Right cardiac atrium (tissue), 5 donors: Measurements from ENCODE around the gene PDGFC. TPM values are rescaled to one million over a fixed set of nuclear protein-coding genes. Genes with fewer than 3 reads are reported as not detected.

ENCODE experiments used
- ATAC-seq, 2 donors: fragments of 200-7000 bp; cut with Tn5 transposase; one replicate each; pipeline versions ENCODE4 v1.8.0 to v1.9.1; 2020; ENCODE audit warnings: moderate library complexity in 2 of 2, mild to moderate bottlenecking in 1 of 2
- DNase-seq, 3 donors: peaks; one replicate each; pipeline ENCODE4 v3.0.0-alpha.2; 2020
- H3K27ac ChIP-seq: one replicate; pipeline ENCODE4 v1.5.1; 2013; ENCODE audit warnings: mild to moderate bottlenecking, low read length, control low read depth, moderate library complexity
- H3K27me3 ChIP-seq: one replicate; pipeline ENCODE4 v1.6.1; 2013; ENCODE audit not compliant: control insufficient read depth, insufficient read depth
- H3K4me1 ChIP-seq: one replicate; pipeline ENCODE4 v1.6.1; 2013; ENCODE audit warnings: low read length; ENCODE audit not compliant: control insufficient read depth, insufficient read depth
- H3K4me3 ChIP-seq: one replicate; pipeline ENCODE4 v1.5.1; 2013; ENCODE audit warnings: low read length, control low read depth
- H3K9me3 ChIP-seq: one replicate; pipeline ENCODE4 v1.6.1; 2013; ENCODE audit warnings: low read length; ENCODE audit not compliant: control insufficient read depth
- WGBS: extraction: QIAGEN DNeasy Blood & Tissue Kit; methylation state at CpG from one replicate; pipeline ENCODE4 v1.1.7; 2013; 5-methylcytosine and 5-hydroxymethylcytosine counted together
- intact Hi-C, 4 donors: fragments of 100-400 bp; cut with DNase I; formaldehyde crosslinking; loops; one replicate each; pipeline versions ENCODE4 v1.11.0 to v1.14.0; 2022 to 2023
- polyA plus RNA-seq: library from polyadenylated mRNA; stranded (reverse); fragments of 200-250 nt; gene quantifications from one replicate; pipeline ENCODE4 v1.2.3, GENCODE V29; 2013
- total RNA-seq, 4 donors: library from RNA; stranded (reverse); fragmentation: NEBNext Ultra II Directional; extraction: Animal tissue kit (Norgen Biotek cat#: 25700); gene quantifications; one replicate each; pipeline ENCODE4 v1.2.1, GENCODE V29; 2021
- donor health status: healthy with polysubstance abuse.
- donor health status: DM: no; HTN: yes; CAD: no.
- donor health status: DM: no; HTN: no; CAD: no.
- donor health status: DM: no; HTN: yes; CAD: no; lungs with severe emphysema.
- donor health status: DM: yes; HTN: yes; CAD: no.

The PDGFC gene
- total and polyA plus RNA-seq, 5 donors = 6.5 to 17.9 (median 15.2) TPM

GRCh38 chr4:156950090-156950489 is 21.5 kb downstream of the PDGFC start:
- ATAC-seq (no peak), DNase-seq (no peak)
- H3K27me3 ChIP-seq = no peaks in the 10 kb centered on the region
- H3K27ac ChIP-seq = no peak overlapping the region
- no peaks in the 10 kb centered on the region for H3K9me3 ChIP-seq
- WGBS = 47% methylated on average over 5 of the region's 5 CpGs
- H3K4me1 ChIP-seq = no peaks in the 10 kb centered on the region
- H3K4me3 ChIP-seq = no peak overlapping the region
- intact Hi-C loops = no loop called here

GRCh38 chr4:156949373-156949814 is 22.2 kb downstream of the PDGFC start:
- no peaks in the 10 kb centered on the region for H3K27me3 ChIP-seq
- WGBS = 41% methylated on average over 2 of the region's 2 CpGs
- no peak overlapping the region for H3K27ac ChIP-seq
- no peak overlapping the region for H3K4me3 ChIP-seq
- ATAC-seq (peak; percentile 63), DNase-seq (no peak)
- H3K9me3 ChIP-seq = no peaks in the 10 kb centered on the region
- no peaks in the 10 kb centered on the region for H3K4me1 ChIP-seq
- intact Hi-C loops = no loop called here

GRCh38 chr4:156948738-156949137 is 22.9 kb downstream of the PDGFC start:
- H3K4me1 ChIP-seq = no peaks in the 10 kb centered on the region
- no peak overlapping the region for H3K27ac ChIP-seq
- no peaks in the 10 kb centered on the region for H3K27me3 ChIP-seq
- no peaks in the 10 kb centered on the region for H3K9me3 ChIP-seq
- intact Hi-C loops = no loop called here
- no peak overlapping the region for H3K4me3 ChIP-seq
- DNase-seq (no peak), ATAC-seq (no peak)
- WGBS = 51% methylated on average over 3 of the region's 3 CpGs

- 41% methylated on average over 6 of the region's 6 CpGs for WGBS
- ATAC-seq (peak in 1 of 2 donors; percentile 24), DNase-seq (peak in 1 of 3 donors; percentile 42)
- no peaks in the 10 kb centered on the region for H3K27me3 ChIP-seq
- intact Hi-C loops = no loop called here
- H3K27ac ChIP-seq = no peak overlapping the region
- H3K4me1 ChIP-seq = no peaks in the 10 kb centered on the region
- H3K9me3 ChIP-seq = no peaks in the 10 kb centered on the region
- H3K4me3 ChIP-seq = no peak overlapping the region
Observed at GRCh38 chr4:156948133-156948532, 23.5 kb downstream of the PDGFC start.

- Histone ChIP-seq H3K4me3 (no peak overlapping the region), H3K27me3 (no peaks in the 10 kb centered on the region), H3K4me1 (no peaks in the 10 kb centered on the region), H3K9me3 (no peaks in the 10 kb centered on the region), H3K27ac (no peak overlapping the region)
- intact Hi-C loops = no loop called here
- ATAC-seq (peak; percentile 66 to 88), DNase-seq (peak in 1 of 3 donors; percentile 16)
- 35% methylated on average over 5 of the region's 5 CpGs for WGBS
Observed at GRCh38 chr4:156946516-156947424, 24.8 kb downstream of the PDGFC start.

GRCh38 chr4:156945532-156945931 is 26.1 kb downstream of the PDGFC start:
- 34% methylated on average over 3 of the region's 3 CpGs for WGBS
- H3K4me1 ChIP-seq = no peaks in the 10 kb centered on the region
- no peak overlapping the region for H3K4me3 ChIP-seq
- intact Hi-C loops = no loop called here
- peak overlapping the region; percentile 51 for H3K27ac ChIP-seq
- DNase-seq = no peak
- H3K27me3 ChIP-seq = no peaks in the 10 kb centered on the region
- H3K9me3 ChIP-seq = no peaks in the 10 kb centered on the region
- ATAC-seq = no peak

- WGBS = 84% methylated on average over 4 of the region's 4 CpGs
- ATAC-seq = no peak
- H3K27me3 ChIP-seq = no peaks in the 10 kb centered on the region
- no peak overlapping the region for H3K4me3 ChIP-seq
- intact Hi-C loops = no loop called here
- no peak for DNase-seq
- no peaks in the 10 kb centered on the region for H3K9me3 ChIP-seq
- H3K27ac ChIP-seq = no peak overlapping the region
- H3K4me1 ChIP-seq = no peaks in the 10 kb centered on the region
Observed at GRCh38 chr4:156942991-156943390, 28.6 kb downstream of the PDGFC start.

- peak in 1 of 3 donors; percentile 20 for DNase-seq
- H3K4me3 ChIP-seq = peak overlapping the region; percentile 35
- H3K27me3 ChIP-seq = no peaks in the 10 kb centered on the region
- H3K4me1 ChIP-seq = no peaks in the 10 kb centered on the region
- peak overlapping the region; percentile 37 for H3K27ac ChIP-seq
- no peaks in the 10 kb centered on the region for H3K9me3 ChIP-seq
- 16% methylated on average over 7 of the region's 7 CpGs for WGBS
- ATAC-seq = peak; percentile 79 to 81
- intact Hi-C loops = no loop called here
Observed at GRCh38 chr4:156941940-156942548, 29.6 kb downstream of the PDGFC start.

- ATAC-seq (no peak), DNase-seq (no peak)
- intact Hi-C loops = no loop called here
- Histone ChIP-seq H3K27me3 (no peaks in the 10 kb centered on the region), H3K4me3 (no peak overlapping the region), H3K27ac (no peak overlapping the region), H3K4me1 (no peaks in the 10 kb centered on the region), H3K9me3 (no peaks in the 10 kb centered on the region)
- WGBS = 67% methylated on average over 2 of the region's 2 CpGs
Observed at GRCh38 chr4:156939801-156940200, 31.8 kb downstream of the PDGFC start.

GRCh38 chr4:156939139-156939538 is 32.5 kb downstream of the PDGFC start:
- DNase-seq (no peak), ATAC-seq (no peak)
- H3K27me3 ChIP-seq = no peaks in the 10 kb centered on the region
- WGBS = 90% methylated on average over 3 of the region's 3 CpGs
- intact Hi-C loops = no loop called here
- H3K4me3 ChIP-seq = no peak overlapping the region
- no peaks in the 10 kb centered on the region for H3K4me1 ChIP-seq
- no peaks in the 10 kb centered on the region for H3K9me3 ChIP-seq
- no peak overlapping the region for H3K27ac ChIP-seq

GRCh38 chr4:156934259-156934635 is 37.4 kb downstream of the PDGFC start:
- intact Hi-C loops = no loop called here
- no peak for DNase-seq

More at GRCh38 chr4:156934259-156934635, 37.4 kb downstream of the PDGFC start:
- no peak overlapping the region for H3K27ac ChIP-seq
- 88% methylated on average over 2 of the region's 2 CpGs for WGBS
- H3K27me3 ChIP-seq = no peaks in the 10 kb centered on the region
- H3K4me3 ChIP-seq = no peak overlapping the region
- no peaks in the 10 kb centered on the region for H3K4me1 ChIP-seq
- no peaks in the 10 kb centered on the region for H3K9me3 ChIP-seq
- ATAC-seq = no peak
